HG03432 (cell line): ENCODE results near the gene HES7.

Experiments used
- ATAC-seq: cut with Tn5 transposase; IDR thresholded peaks from one replicate; pipeline ENCODE4 v1.9.1; 2021; ENCODE audit warnings: mild to moderate bottlenecking, moderate library complexity; ENCODE audit not compliant: unreplicated experiment

HES7 gene

GRCh38 chr17:8075574-8076342 lies 48.1 kb downstream of the HES7 start:
- no peak for ATAC-seq

- no peak for ATAC-seq
Observed at GRCh38 chr17:8075081-8075480, 48.8 kb downstream of the HES7 start.

GRCh38 chr17:8074554-8074953 lies 49.4 kb downstream of the HES7 start:
- ATAC-seq = no peak

GRCh38 chr17:8073627-8074484 lies 50.0 kb downstream of the HES7 start:
- ATAC-seq = no peak

- no peak for ATAC-seq
Observed at GRCh38 chr17:8072729-8073461, 51.0 kb downstream of the HES7 start.

GRCh38 chr17:8072341-8072728 lies 51.6 kb downstream of the HES7 start:
- ATAC-seq = no peak

- ATAC-seq = no peak
Observed at GRCh38 chr17:8071496-8071895, 52.4 kb downstream of the HES7 start.
